ENCODE data around the gene CD8B2.
"Not testable (repeated sequence)": the region's sequence is repeated elsewhere in the genome, so short reads cannot be mapped to it uniquely, and the experiment has no call there.

DNA sequence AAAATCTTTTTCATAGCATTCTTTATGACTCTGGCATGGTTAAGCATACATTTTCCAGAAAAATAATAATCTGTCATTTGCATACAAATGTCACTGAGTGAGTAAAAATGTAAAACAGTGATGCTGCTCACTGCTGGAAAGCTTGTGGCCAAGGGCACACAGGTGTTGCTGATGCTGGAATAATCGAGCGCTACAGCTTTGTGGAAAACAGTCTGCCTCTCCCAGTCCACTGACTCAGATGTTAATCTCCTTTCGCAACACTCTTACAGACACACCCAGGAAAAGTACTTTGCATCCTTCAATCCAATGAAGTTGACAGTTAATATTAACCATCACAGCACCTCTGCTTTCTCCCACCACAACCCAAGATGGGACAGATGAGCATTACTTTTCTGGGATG, 27.7 kb downstream of the CD8B2 start:
- TF ChIP-seq, protein P1, sequence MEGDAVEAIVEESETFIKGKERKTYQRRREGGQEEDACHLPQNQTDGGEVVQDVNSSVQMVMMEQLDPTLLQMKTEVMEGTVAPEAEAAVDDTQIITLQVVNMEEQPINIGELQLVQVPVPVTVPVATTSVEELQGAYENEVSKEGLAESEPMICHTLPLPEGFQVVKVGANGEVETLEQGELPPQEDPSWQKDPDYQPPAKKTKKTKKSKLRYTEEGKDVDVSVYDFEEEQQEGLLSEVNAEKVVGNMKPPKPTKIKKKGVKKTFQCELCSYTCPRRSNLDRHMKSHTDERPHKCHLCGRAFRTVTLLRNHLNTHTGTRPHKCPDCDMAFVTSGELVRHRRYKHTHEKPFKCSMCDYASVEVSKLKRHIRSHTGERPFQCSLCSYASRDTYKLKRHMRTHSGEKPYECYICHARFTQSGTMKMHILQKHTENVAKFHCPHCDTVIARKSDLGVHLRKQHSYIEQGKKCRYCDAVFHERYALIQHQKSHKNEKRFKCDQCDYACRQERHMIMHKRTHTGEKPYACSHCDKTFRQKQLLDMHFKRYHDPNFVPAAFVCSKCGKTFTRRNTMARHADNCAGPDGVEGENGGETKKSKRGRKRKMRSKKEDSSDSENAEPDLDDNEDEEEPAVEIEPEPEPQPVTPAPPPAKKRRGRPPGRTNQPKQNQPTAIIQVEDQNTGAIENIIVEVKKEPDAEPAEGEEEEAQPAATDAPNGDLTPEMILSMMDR (IDR thresholded peaks at IDR 0.05): not testable (repeated sequence)
- TF ChIP-seq TCF7L2 (IDR thresholded peaks at IDR 0.05; ENCODE audit: low read depth, low read length): not testable (repeated sequence)

All from Panc1 (cell line).